Mucosa of descending colon (tissue), 3 donors: ENCODE measurements around the gene HOXC9. TPM values are rescaled to one million over a fixed set of nuclear protein-coding genes. Genes with fewer than 3 reads are reported as not detected.
A peak's percentile ranks its signal among the peaks of the same experiment; 100 is the strongest.

ENCODE experiments used
- ATAC-seq: fragments of 200-7000 bp; cut with Tn5 transposase; one replicate; pipeline ENCODE4 v1.9.1; 2020; ENCODE audit warnings: mild to moderate bottlenecking, moderate library complexity
- DNase-seq, 3 donors: peaks; one replicate each; pipeline ENCODE4 v3.0.0-alpha.2; 2020
- H3K36me3 ChIP-seq: fragments of 200-600 bp; one replicate; pipeline ENCODE4 v1.8.0; 2021; ENCODE audit warnings: low read depth, mild to moderate bottlenecking
- H3K4me1 ChIP-seq: fragments of 200-600 bp; one replicate; pipeline ENCODE4 v1.8.0; 2021; ENCODE audit warnings: low read depth, mild to moderate bottlenecking
- H3K4me3 ChIP-seq: fragments of 200-600 bp; one replicate; pipeline ENCODE4 v1.8.0; 2021; ENCODE audit warnings: mild to moderate bottlenecking
- H3K9me3 ChIP-seq: fragments of 200-600 bp; one replicate; pipeline ENCODE4 v1.8.0; 2021; ENCODE audit warnings: mild to moderate bottlenecking
- CTCF ChIP-seq: fragments of 200-600 bp; IDR thresholded peaks from one replicate; pipeline ENCODE4 v1.8.0; 2022; ENCODE audit warnings: antibody characterized with exemption, mild to moderate bottlenecking
- intact Hi-C, 2 donors: fragments of 100-400 bp; cut with DNase I in 1 of 2; cut with micrococcal nuclease in 1 of 2; formaldehyde crosslinking; loops; one replicate each; pipeline versions ENCODE4 v1.11.0 to v1.11.1; 2022; cut with DNase I, micrococcal nuclease
- total RNA-seq, 3 donors: library from RNA; stranded (reverse); fragmentation: NEBNext Ultra II Directional in 2 of 3; extraction: Animal tissue kit (Norgen Biotek cat#: 25700) in 2 of 3; gene quantifications; one replicate each; pipeline versions ENCODE4 v1.2.1 to v1.2.4, GENCODE V29; 2021 to 2023
- donor health status: DM: no; HTN: no; CAD: no; lungs with moderate emphysema.
- donor health status: DM: no; HTN: no; CAD: no.
- donor health status: DM: no; HTN: yes; CAD: no.

Gene HOXC9
- total RNA-seq, 3 donors from 2014 or later, result not detected

- Histone ChIP-seq H3K9me3 (peaks cover 6% of the 10 kb centered on the region), H3K4me3 (no peak overlapping the region), H3K4me1 (peaks cover 3% of the 10 kb centered on the region), H3K36me3 (no peaks in the 10 kb centered on the region)
- no peak for TF ChIP-seq CTCF
- DNase-seq, result no peak
- no peak for ATAC-seq
- intact Hi-C loops, result no loop called here
Measured at GRCh38 chr12:53973236-53974042, 26.5 kb upstream of the HOXC9 start.

- H3K9me3 ChIP-seq, result peaks cover 6% of the 10 kb centered on the region
- H3K4me3 ChIP-seq, result no peak within 1 kb of the TSS
- no peak for TF ChIP-seq CTCF
- no peaks in the 10 kb centered on the region for H3K36me3 ChIP-seq
- no peak for DNase-seq
- peaks cover 8% of the 10 kb centered on the region for H3K4me1 ChIP-seq
- intact Hi-C loops, result no loop called here
- ATAC-seq, result peak; percentile 19
Measured at GRCh38 chr12:53974084-53975063, 25.6 kb upstream of the HOXC9 start, which contains the start of gene HOTAIR. TSS of gene HOTAIR (minus strand) at chr12:53974954.

- DNase-seq, result no peak
- H3K9me3 ChIP-seq, result peaks cover 6% of the 10 kb centered on the region
- no peak for TF ChIP-seq CTCF
- no peaks in the 10 kb centered on the region for H3K36me3 ChIP-seq
- no peak for ATAC-seq
- peaks cover 8% of the 10 kb centered on the region for H3K4me1 ChIP-seq
- intact Hi-C loops, result no loop called here
- no peak overlapping the region for H3K4me3 ChIP-seq
Measured at GRCh38 chr12:53975064-53975471, 24.9 kb upstream of the HOXC9 start.

DNA sequence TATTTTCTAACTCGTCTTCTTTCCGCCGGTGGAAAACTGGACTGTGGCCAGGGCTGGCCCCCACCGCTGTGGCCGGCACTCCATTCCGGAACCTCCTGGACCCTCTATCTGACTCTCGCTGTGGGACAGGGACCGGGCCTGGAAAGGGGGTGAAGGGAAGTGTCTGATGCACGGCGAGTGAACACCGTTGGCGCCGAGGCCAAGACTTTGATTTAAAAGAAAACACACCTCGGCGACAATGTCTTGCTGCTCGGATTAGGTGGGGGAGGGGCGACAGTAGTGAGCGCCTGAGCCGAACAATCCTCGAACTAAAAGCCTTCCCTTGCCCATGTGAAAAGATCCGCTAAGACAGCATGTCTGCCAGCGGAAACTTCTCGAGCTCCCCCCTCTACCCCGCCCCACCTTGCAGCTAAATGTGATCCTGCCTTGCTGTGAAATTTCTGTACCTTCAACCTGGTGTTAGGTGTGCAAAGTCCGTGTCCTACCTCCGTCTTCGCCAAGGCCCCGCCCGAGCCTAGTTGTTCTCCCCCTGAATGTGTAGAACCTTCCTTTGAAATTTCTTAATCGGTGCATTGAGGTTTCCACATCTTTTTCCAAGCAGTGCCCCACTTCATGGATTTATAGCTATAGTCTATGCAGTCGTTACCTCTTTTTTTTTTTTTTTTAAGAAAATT lies 24.3 kb upstream of the HOXC9 start:
- intact Hi-C loops, result no loop called here
- H3K9me3 ChIP-seq, result peaks cover 6% of the 10 kb centered on the region
- H3K4me1 ChIP-seq, result peaks cover 8% of the 10 kb centered on the region
- ATAC-seq (no peak), DNase-seq (no peak)
- no peak for TF ChIP-seq CTCF
- H3K36me3 ChIP-seq, result no peaks in the 10 kb centered on the region
- no peak overlapping the region for H3K4me3 ChIP-seq

DNA sequence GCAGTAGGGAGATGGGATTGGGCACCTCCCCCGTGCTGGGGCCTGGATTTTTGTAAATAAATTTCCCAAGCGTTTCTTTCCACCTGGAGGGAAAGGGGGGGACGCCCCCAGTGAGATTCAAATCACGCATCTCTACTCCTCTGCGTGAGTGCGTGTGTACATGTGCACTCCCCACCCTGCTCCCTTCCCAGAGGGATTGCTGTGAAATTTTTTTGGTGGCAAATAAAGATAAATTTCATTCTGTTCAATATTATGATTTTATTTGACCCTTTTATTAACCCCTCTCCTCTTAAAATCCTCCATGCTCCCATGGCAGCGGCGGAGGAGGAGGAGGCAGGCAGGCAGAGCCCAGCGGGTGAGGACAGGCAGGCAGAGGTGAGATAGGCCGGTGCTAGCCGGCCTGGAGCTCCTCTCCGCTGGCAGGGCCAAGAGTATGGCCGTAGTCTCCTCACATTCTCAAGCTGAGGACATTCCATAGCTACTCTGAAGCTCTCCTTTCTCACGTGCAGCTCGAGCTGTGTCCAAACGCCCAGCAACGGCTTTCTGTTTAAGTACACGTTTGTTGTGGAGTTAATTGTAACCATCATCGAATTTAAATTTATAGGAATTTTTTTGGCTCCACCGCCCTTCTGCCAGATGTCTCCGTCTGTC lies 23.7 kb upstream of the HOXC9 start:
- H3K4me3 ChIP-seq, result no peak overlapping the region
- TF ChIP-seq CTCF, result no peak
- intact Hi-C loops, result no loop called here
- H3K9me3 ChIP-seq, result peaks cover 6% of the 10 kb centered on the region
- H3K4me1 ChIP-seq, result peaks cover 8% of the 10 kb centered on the region
- ATAC-seq (no peak), DNase-seq (no peak)
- H3K36me3 ChIP-seq, result no peaks in the 10 kb centered on the region
